HG03159 (cell line): ENCODE data around the gene API5.
A peak's percentile ranks its signal among the peaks of the same experiment; 100 is the strongest.

Experiments used
- ATAC-seq: cut with Tn5 transposase; IDR thresholded peaks from one replicate; pipeline ENCODE4 v1.9.1; 2021; ENCODE audit warnings: mild to moderate bottlenecking, moderate library complexity; ENCODE audit not compliant: unreplicated experiment

API5 gene

DNA sequence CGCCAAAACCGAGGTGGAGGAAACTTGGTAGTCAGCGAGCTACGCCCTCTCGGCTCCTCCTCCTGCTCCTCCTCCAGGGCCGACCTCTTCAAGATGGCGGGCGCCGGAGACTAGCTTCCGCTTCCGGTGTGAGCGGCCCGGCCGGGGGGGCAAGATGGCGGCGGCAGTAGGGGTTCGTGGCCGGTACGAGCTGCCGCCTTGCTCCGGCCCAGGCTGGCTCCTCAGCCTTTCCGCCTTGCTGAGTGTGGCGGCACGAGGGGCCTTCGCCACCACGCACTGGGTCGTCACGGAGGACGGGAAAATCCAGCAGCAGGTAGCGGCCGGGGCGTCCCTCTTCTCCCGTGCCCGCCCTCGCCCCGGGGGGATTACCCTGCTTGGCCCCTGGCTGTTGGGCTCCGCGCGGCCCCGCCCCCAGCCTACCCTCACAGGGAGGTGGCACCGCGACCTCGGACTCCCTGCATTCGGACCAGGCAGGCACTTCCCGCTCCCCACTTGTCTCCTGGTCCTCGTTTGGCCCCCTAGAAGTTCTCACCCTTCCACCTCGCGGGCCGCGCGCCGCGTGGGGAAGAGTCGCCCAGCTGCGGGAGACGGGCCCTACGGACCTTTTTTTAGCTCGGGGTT lies 47.1 kb downstream of the API5 start, which contains the start of gene TTC17:
TTC17 (plus strand) TSS at position 120 of the 621 bp plus-strand sequence; CDS start at position 155, 35 bp downstream.
- peak; percentile 94 for ATAC-seq

DNA sequence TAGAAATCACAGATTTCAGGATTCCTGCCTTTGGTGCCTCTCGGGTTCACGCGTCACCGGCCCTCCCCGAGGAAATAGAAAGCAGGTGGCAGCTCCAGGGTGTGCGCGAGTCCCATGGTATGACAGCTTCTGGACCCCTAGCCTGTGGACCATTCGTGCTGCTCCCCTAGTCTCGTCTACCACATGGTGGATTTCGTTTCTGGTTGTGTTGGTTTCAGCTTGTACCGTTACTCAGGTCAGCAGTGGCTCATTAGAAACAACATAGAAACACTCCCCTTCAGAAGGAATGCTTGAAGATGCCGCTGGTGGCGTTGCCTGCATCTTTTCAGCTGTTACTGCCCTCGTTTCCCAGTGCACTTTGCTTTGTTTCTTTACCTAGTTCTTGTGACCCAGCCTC lies 47.6 kb downstream of the API5 start:
- ATAC-seq: peak; percentile 44

GRCh38 chr11:43360361-43361032 lies 48.7 kb downstream of the API5 start:
- ATAC-seq: no peak

DNA sequence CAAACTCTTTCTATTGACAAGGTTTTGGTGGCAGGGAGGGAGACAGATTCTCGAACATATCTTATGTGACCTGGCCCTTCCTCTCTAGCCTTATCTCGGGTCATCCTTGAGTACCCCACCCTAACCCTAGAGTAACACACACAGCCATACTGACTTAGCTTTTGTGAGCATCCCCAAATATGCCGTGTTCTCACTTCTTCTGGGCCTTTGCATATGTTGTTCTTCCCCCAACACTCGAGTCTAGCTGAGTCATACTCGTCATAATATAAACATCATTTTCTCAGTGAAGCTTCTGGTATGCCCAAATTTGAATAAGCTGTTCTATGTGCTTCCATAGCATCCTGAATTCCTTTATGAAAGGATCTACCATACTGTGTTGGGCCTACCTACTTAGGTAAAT lies 54.9 kb downstream of the API5 start:
- no peak for ATAC-seq

DNA sequence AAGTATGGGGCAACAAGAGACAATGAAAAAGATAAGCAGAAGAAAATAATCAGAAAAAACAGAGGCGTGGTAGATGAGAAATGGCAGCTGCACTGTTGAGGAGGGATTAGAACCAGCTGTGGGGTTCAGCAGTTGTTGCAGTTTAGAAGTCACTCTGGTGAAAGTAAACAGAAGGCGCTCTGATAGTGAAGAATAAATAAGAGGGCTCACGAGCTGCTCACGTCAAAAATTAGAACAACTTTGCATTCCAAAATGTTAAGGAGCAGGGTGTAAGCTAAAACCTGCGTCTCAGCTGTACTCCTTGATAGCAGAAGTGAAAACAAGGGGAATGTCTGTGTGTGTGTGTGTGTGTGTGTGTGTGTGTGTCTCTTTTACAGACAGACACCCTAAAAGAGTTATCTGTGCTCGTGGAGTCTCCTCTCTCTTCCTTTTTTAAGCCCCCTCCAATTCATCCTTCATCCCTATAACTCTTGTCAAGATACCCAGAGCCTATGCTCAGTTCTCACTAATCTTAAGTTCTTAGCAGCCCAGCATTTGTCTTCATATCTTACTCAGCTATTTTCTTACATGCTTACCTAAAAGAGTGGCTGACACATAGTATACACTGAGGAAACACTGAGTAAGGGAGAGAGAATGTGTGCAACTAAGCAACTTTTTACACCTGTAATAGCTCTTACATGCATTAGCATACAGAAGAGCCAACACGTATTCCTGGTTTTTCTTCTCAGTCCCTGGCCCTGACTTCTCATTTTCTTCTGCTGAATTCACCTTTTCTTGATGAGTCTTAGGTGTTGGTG lies 55.8 kb downstream of the API5 start:
- no peak for ATAC-seq

DNA sequence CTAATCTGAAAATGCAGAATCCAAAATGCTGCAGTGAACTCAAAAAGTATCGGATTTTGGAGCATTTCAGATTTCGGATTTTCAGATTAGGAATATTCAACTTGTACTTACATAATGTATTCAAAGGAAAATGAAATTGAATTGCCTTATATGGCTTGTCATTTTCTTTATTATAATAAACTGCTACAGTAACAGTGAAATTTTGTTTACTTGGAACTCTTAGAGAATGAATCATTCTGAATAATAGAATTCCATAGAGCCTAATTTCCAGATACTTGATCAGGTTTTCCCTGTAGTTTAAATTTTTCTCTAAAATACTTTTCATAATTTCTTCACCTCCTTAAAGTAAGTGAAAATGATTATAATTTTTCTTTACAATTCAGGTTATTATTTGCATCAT lies 64.3 kb downstream of the API5 start:
- no peak for ATAC-seq

GRCh38 chr11:43376594-43376993 lies 64.8 kb downstream of the API5 start:
- ATAC-seq: no peak

- no peak for ATAC-seq
These were observed 65.6 kb downstream of the API5 start for GRCh38 chr11:43377389-43377788.

- ATAC-seq: no peak
These were observed 67.1 kb downstream of the API5 start for GRCh38 chr11:43378897-43379296.

GRCh38 chr11:43381802-43382201 lies 70.0 kb downstream of the API5 start:
- ATAC-seq: no peak

- ATAC-seq: no peak
These were observed 70.8 kb downstream of the API5 start for GRCh38 chr11:43382614-43383013.

DNA sequence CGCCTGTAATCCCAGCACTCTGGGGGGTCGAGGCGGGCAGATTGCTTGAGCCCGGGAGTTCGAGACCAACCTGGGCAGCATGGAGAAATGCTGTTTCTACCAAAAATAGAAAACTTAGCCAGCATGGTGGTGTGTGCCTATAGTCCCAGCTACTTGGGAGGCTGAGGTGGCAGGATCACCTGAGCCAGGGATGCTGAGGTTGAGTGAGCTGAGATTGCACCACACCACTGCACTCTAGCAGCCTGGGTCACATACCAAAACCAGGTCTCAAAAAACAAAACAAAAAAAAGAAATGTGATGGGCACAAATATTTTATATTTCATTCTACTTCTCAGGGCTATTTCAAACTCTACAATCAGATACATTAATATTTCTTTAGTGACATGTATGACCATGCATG lies 72.6 kb downstream of the API5 start:
- no peak for ATAC-seq

- no peak for ATAC-seq
These were observed 80.9 kb downstream of the API5 start for GRCh38 chr11:43392713-43393112.

GRCh38 chr11:43393765-43394355 lies 82.1 kb downstream of the API5 start:
- ATAC-seq: no peak
